GM18526 (cell line): ENCODE data around the gene PTPRN2.

Source experiments
- POLR2A ChIP-seq: IDR thresholded peaks from 3 replicates; pipeline ENCODE4 v1.6.1; 2011; ENCODE audit not compliant: insufficient read length; ENCODE audit errors: extremely low read depth

Gene PTPRN2

GRCh38 chr7:157970744-157971143 is 616.9 kb downstream of the PTPRN2 start:
- TF ChIP-seq POLR2A, result no peak

GRCh38 chr7:157969995-157970394 is 617.6 kb downstream of the PTPRN2 start:
- TF ChIP-seq POLR2A, result no peak

- no peak for TF ChIP-seq POLR2A
Observed at GRCh38 chr7:157966490-157966889, 621.1 kb downstream of the PTPRN2 start.

GRCh38 chr7:157964521-157964920 is 623.1 kb downstream of the PTPRN2 start:
- no peak for TF ChIP-seq POLR2A

- TF ChIP-seq POLR2A, result no peak
Observed at GRCh38 chr7:157964016-157964415, 623.6 kb downstream of the PTPRN2 start.

GRCh38 chr7:157963526-157963925 is 624.1 kb downstream of the PTPRN2 start:
- TF ChIP-seq POLR2A, result no peak

GRCh38 chr7:157962458-157963306 is 624.9 kb downstream of the PTPRN2 start:
- TF ChIP-seq POLR2A, result no peak

- no peak for TF ChIP-seq POLR2A
Observed at GRCh38 chr7:157961731-157962457, 625.7 kb downstream of the PTPRN2 start.

- TF ChIP-seq POLR2A, result no peak
Observed at GRCh38 chr7:157955348-157955999, 632.1 kb downstream of the PTPRN2 start.

GRCh38 chr7:157954901-157955300 is 632.7 kb downstream of the PTPRN2 start:
- TF ChIP-seq POLR2A, result no peak

GRCh38 chr7:157952841-157953645 is 634.6 kb downstream of the PTPRN2 start:
- TF ChIP-seq POLR2A, result no peak

GRCh38 chr7:157952050-157952667 is 635.5 kb downstream of the PTPRN2 start:
- no peak for TF ChIP-seq POLR2A

- TF ChIP-seq POLR2A, result no peak
Observed at GRCh38 chr7:157951300-157952049, 636.1 kb downstream of the PTPRN2 start.

- no peak for TF ChIP-seq POLR2A
Observed at GRCh38 chr7:157949711-157950110, 637.9 kb downstream of the PTPRN2 start.

GRCh38 chr7:157947504-157947903 is 640.1 kb downstream of the PTPRN2 start:
- TF ChIP-seq POLR2A, result no peak
